ENCODE measurements around the gene GATA2.

Gene GATA2

DNA sequence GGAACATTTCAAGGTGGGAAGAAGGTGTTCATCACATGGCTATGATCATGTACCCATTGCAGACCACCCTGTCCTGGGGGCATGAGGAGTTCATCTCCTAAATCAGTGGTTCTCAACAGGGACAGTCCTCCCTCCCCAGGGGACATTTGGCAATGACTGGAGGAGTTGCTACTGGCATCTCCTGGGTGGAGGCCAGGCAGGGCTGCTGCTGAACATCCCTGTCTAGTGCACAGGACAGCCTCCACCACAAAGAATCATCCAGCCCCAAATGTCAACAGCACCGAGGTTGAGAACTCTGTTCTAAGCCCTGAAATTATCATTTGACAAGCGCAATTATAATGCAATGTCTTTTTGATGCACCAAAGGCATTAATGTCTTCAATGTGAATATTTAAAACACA is 21.9 kb downstream of the GATA2 start:
- no peak overlapping the region for H3K9ac ChIP-seq (ENCODE audit: low read depth, low read length, poor library complexity)
- H2AK5ac ChIP-seq (ENCODE audit: low read depth, low read length) = no peak overlapping the region
- H3K4me2 ChIP-seq (ENCODE audit: insufficient read depth, low read length, poor library complexity, severe bottlenecking) = no peak overlapping the region
- H3K27ac ChIP-seq (replicated peaks; ENCODE audit: low read length) = no peak overlapping the region
- H2BK120ac ChIP-seq (ENCODE audit: low read depth, low read length) = no peak overlapping the region
- H2AFZ ChIP-seq (ENCODE audit: low read length) = no peak overlapping the region
- DNase-seq (ENCODE audit: low spot score) = no peak
- H3K9me3 ChIP-seq (replicated peaks in 1 of 2; ENCODE audit: control insufficient read depth in 2 of 2, insufficient read depth in 1 of 2, low read depth in 1 of 2, low read length in 2 of 2) = peaks cover 0 to 4% of the 10 kb centered on the region in 2 donors
- peaks cover 2 to 88% (median 37%) of the 10 kb centered on the region in 3 experiments for H3K27me3 ChIP-seq (ENCODE audit: control insufficient read depth in 3 of 3, insufficient read depth in 3 of 3, low read depth in 1 of 3, low read length in 3 of 3)
- H2BK12ac ChIP-seq (ENCODE audit: low read length) = no peak overlapping the region
- no peak overlapping the region for H3K4ac ChIP-seq (ENCODE audit: low read length)
- H3K4me3 ChIP-seq (ENCODE audit: low read length in 2 of 2) = no peak overlapping the region
- H4K91ac ChIP-seq (ENCODE audit: low read depth, low read length, poor library complexity) = no peak overlapping the region
- no peak overlapping the region for H2BK5ac ChIP-seq (ENCODE audit: low read length)
- H3K23ac ChIP-seq (ENCODE audit: low read depth, low read length, poor library complexity) = no peak overlapping the region
- H4K8ac ChIP-seq (ENCODE audit: low read depth, low read length) = no peak overlapping the region
- no CpG with 5 or more reads among the region's 2 CpGs for WGBS, 2 donors (ENCODE audit: extremely low coverage in 2 of 2, insufficient read length in 2 of 2, insufficient replicate concordance in 1 of 2)
- H3K4me1 ChIP-seq (ENCODE audit: control insufficient read depth in 2 of 2, insufficient read depth in 1 of 2, low read depth in 1 of 2, low read length in 2 of 2) = peaks cover 0 to 6% of the 10 kb centered on the region in 2 donors
- no peak overlapping the region for H2BK15ac ChIP-seq (ENCODE audit: low read length)
- H3K36me3 ChIP-seq (replicated peaks in 1 of 2; ENCODE audit: control insufficient read depth in 2 of 2, insufficient read depth in 2 of 2, low read length in 2 of 2) = no peaks in the 10 kb centered on the region
- no peak overlapping the region for H3K14ac ChIP-seq (ENCODE audit: low read length)
- no peak overlapping the region for H3K18ac ChIP-seq (ENCODE audit: low read length)
- no peaks in the 10 kb centered on the region for H3K79me1 ChIP-seq (ENCODE audit: low read depth, low read length)

DNA sequence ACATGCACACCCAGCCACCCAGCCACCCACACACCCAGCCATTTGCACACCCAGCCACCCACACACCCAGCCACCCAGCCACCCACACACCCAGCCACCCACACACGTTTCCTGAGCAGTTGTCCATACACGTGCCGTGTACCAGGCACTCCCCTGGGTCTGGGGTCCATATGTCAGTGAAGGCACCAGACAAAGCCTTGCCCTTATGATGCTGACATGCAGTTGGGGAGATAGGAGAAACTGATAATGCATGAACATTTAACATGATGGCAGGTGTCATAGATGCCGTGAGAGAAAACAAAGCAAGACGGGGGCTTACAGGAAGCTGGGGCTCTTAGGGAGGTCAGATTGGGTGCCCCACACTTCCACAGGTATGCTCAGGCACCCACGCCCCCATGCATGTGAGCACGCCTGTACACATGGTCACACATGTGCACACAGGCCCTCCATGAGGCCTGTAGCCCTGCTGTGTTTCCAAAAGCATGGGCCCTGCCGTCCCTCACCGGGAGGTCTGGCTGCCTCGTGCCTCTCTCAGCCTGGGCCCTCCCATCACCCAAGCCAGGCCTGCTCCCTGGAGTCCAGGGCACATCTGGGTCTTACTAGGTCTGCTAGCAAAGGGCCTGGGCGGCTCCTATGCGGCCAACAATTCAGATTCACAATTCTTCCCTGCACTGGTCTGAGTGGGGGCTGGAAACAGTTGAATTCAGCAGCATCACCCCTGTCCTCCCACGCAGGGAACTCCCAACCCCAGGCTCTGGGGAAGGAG is 22.7 kb downstream of the GATA2 start:
- Histone ChIP-seq H3K79me1 (ENCODE audit: low read depth, low read length) (no peaks in the 10 kb centered on the region), H3K4ac (ENCODE audit: low read length) (no peak overlapping the region), H3K14ac (ENCODE audit: low read length) (no peak overlapping the region), H2BK5ac (ENCODE audit: low read length) (no peak overlapping the region), H3K36me3 (replicated peaks in 1 of 2; ENCODE audit: control insufficient read depth in 2 of 2, insufficient read depth in 2 of 2, low read length in 2 of 2) (no peaks in the 10 kb centered on the region), H3K27ac (replicated peaks; ENCODE audit: low read length) (no peak overlapping the region), H4K91ac (ENCODE audit: low read depth, low read length, poor library complexity) (no peak overlapping the region), H3K4me2 (ENCODE audit: insufficient read depth, low read length, poor library complexity, severe bottlenecking) (no peak overlapping the region), H2BK15ac (ENCODE audit: low read length) (no peak overlapping the region), H3K4me1 (ENCODE audit: control insufficient read depth in 2 of 2, insufficient read depth in 1 of 2, low read depth in 1 of 2, low read length in 2 of 2) (peaks cover 0 to 6% of the 10 kb centered on the region in 2 donors), H2AFZ (ENCODE audit: low read length) (no peak overlapping the region), H4K8ac (ENCODE audit: low read depth, low read length) (no peak overlapping the region), H2AK5ac (ENCODE audit: low read depth, low read length) (no peak overlapping the region), H3K4me3 (ENCODE audit: low read length in 2 of 2) (no peak overlapping the region), H3K9me3 (replicated peaks in 1 of 2; ENCODE audit: control insufficient read depth in 2 of 2, insufficient read depth in 1 of 2, low read depth in 1 of 2, low read length in 2 of 2) (peaks cover 0 to 4% of the 10 kb centered on the region in 2 donors), H3K23ac (ENCODE audit: low read depth, low read length, poor library complexity) (no peak overlapping the region), H2BK120ac (ENCODE audit: low read depth, low read length) (no peak overlapping the region), H2BK12ac (ENCODE audit: low read length) (no peak overlapping the region), H3K18ac (ENCODE audit: low read length) (no peak overlapping the region), H3K27me3 (ENCODE audit: control insufficient read depth in 3 of 3, insufficient read depth in 3 of 3, low read depth in 1 of 3, low read length in 3 of 3) (peaks cover 2 to 88% (median 34%) of the 10 kb centered on the region in 3 experiments), H3K9ac (ENCODE audit: low read depth, low read length, poor library complexity) (peak overlapping the region; percentile 34)
- DNase-seq (ENCODE audit: low spot score) = no peak
- WGBS, 2 donors (ENCODE audit: extremely low coverage in 2 of 2, insufficient read length in 2 of 2, insufficient replicate concordance in 1 of 2) = no CpG with 5 or more reads among the region's 13 CpGs

DNA sequence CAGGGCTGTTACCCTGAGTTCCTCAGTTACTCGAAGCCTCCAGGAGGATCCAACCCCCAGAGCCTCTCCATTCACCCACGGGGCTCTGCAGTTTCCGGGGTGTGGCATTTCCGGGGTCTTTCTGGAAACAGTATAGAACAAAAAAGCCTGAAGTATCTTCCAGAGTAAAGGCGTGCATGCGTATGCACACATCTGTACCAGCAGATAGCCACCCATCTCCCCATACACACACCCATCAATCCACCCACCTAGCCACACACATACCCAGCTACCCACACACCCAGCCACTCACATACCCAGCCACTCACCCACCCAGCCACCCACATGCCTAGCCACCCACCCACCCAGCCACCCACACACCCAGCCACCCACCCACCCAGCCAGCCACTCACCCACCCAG is 23.4 kb downstream of the GATA2 start:
- no peak overlapping the region for H4K91ac ChIP-seq (ENCODE audit: low read depth, low read length, poor library complexity)
- no peaks in the 10 kb centered on the region for H3K79me1 ChIP-seq (ENCODE audit: low read depth, low read length)
- H3K27ac ChIP-seq (replicated peaks; ENCODE audit: low read length) = no peak overlapping the region
- H2BK5ac ChIP-seq (ENCODE audit: low read length) = no peak overlapping the region
- H2BK12ac ChIP-seq (ENCODE audit: low read length) = no peak overlapping the region
- no peak for DNase-seq (ENCODE audit: low spot score)
- H3K4me3 ChIP-seq (ENCODE audit: low read length in 2 of 2) = no peak overlapping the region
- peaks cover 2 to 88% (median 30%) of the 10 kb centered on the region in 3 experiments for H3K27me3 ChIP-seq (ENCODE audit: control insufficient read depth in 3 of 3, insufficient read depth in 3 of 3, low read depth in 1 of 3, low read length in 3 of 3)
- H3K18ac ChIP-seq (ENCODE audit: low read length) = no peak overlapping the region
- no peak overlapping the region for H3K9ac ChIP-seq (ENCODE audit: low read depth, low read length, poor library complexity)
- no peak overlapping the region for H3K23ac ChIP-seq (ENCODE audit: low read depth, low read length, poor library complexity)
- peaks cover 0 to 4% of the 10 kb centered on the region in 2 donors for H3K9me3 ChIP-seq (replicated peaks in 1 of 2; ENCODE audit: control insufficient read depth in 2 of 2, insufficient read depth in 1 of 2, low read depth in 1 of 2, low read length in 2 of 2)
- no peak overlapping the region for H2BK15ac ChIP-seq (ENCODE audit: low read length)
- no peak overlapping the region for H2AFZ ChIP-seq (ENCODE audit: low read length)
- WGBS, 2 donors (ENCODE audit: extremely low coverage in 2 of 2, insufficient read length in 2 of 2, insufficient replicate concordance in 1 of 2) = no CpG with 5 or more reads among the region's 6 CpGs
- H3K4me2 ChIP-seq (ENCODE audit: insufficient read depth, low read length, poor library complexity, severe bottlenecking) = no peak overlapping the region
- no peak overlapping the region for H4K8ac ChIP-seq (ENCODE audit: low read depth, low read length)
- H3K36me3 ChIP-seq (replicated peaks in 1 of 2; ENCODE audit: control insufficient read depth in 2 of 2, insufficient read depth in 2 of 2, low read length in 2 of 2) = no peaks in the 10 kb centered on the region
- no peak overlapping the region for H3K14ac ChIP-seq (ENCODE audit: low read length)
- H3K4me1 ChIP-seq (ENCODE audit: control insufficient read depth in 2 of 2, insufficient read depth in 1 of 2, low read depth in 1 of 2, low read length in 2 of 2) = peaks cover 0 to 6% of the 10 kb centered on the region in 2 donors
- H3K4ac ChIP-seq (ENCODE audit: low read length) = no peak overlapping the region
- H2BK120ac ChIP-seq (ENCODE audit: low read depth, low read length) = no peak overlapping the region
- H2AK5ac ChIP-seq (ENCODE audit: low read depth, low read length) = no peak overlapping the region

DNA sequence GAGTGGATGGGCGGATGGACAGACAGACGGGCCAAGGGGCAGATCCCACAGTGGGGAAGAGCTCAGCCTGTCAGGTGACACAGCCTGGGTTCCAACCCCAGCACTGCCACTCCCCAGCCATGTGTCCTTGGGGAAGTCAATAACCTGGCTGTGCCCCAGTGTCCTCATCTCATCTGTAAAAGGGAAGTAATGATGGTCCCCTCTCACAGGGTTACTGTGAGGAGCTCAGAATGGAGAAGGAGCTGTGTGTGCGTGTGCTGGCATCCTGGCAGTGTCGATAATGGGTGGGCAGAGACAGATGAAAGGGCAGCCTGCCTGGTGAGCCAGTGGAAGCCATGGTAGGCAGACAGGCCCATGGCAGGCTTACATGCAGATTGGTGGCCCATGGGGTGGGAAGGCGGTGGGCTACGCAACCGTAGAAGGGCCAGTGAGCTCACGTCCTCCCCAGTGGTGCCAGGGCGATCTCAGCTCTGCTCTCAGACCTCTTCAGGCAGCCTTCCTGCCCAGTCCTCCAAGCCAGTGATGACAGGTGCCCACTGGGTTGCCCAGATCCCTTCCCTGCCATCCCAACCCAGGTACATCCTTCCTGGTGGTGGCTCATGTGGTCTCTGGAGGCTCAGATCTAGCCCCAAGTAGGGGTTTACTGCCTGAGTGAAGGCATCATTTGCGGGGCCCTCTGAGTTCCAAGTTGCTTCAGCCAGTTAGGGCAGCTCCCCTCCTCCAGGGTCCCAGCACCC is 24.0 kb downstream of the GATA2 start:
- Histone ChIP-seq H2BK15ac (ENCODE audit: low read length) (no peak overlapping the region), H3K14ac (ENCODE audit: low read length) (no peak overlapping the region), H2BK12ac (ENCODE audit: low read length) (no peak overlapping the region), H3K27ac (replicated peaks; ENCODE audit: low read length) (no peak overlapping the region), H3K23ac (ENCODE audit: low read depth, low read length, poor library complexity) (no peak overlapping the region), H4K91ac (ENCODE audit: low read depth, low read length, poor library complexity) (no peak overlapping the region), H2AK5ac (ENCODE audit: low read depth, low read length) (peak overlapping the region; percentile 0), H3K4ac (ENCODE audit: low read length) (no peak overlapping the region), H3K79me1 (ENCODE audit: low read depth, low read length) (no peaks in the 10 kb centered on the region), H3K4me3 (ENCODE audit: low read length in 2 of 2) (no peak overlapping the region), H2AFZ (ENCODE audit: low read length) (no peak overlapping the region), H2BK120ac (ENCODE audit: low read depth, low read length) (no peak overlapping the region), H3K27me3 (ENCODE audit: control insufficient read depth in 3 of 3, insufficient read depth in 3 of 3, low read depth in 1 of 3, low read length in 3 of 3) (peaks cover 2 to 88% (median 24%) of the 10 kb centered on the region in 3 experiments), H2BK5ac (ENCODE audit: low read length) (no peak overlapping the region), H3K18ac (ENCODE audit: low read length) (peak overlapping the region; percentile 46), H3K4me2 (ENCODE audit: insufficient read depth, low read length, poor library complexity, severe bottlenecking) (no peak overlapping the region), H3K4me1 (ENCODE audit: control insufficient read depth in 2 of 2, insufficient read depth in 1 of 2, low read depth in 1 of 2, low read length in 2 of 2) (peaks cover 0 to 6% of the 10 kb centered on the region in 2 donors), H3K9ac (ENCODE audit: low read depth, low read length, poor library complexity) (no peak overlapping the region), H4K8ac (ENCODE audit: low read depth, low read length) (no peak overlapping the region), H3K36me3 (replicated peaks in 1 of 2; ENCODE audit: control insufficient read depth in 2 of 2, insufficient read depth in 2 of 2, low read length in 2 of 2) (no peaks in the 10 kb centered on the region), H3K9me3 (replicated peaks in 1 of 2; ENCODE audit: control insufficient read depth in 2 of 2, insufficient read depth in 1 of 2, low read depth in 1 of 2, low read length in 2 of 2) (peaks cover 0 to 4% of the 10 kb centered on the region in 2 donors)
- no CpG with 5 or more reads among the region's 10 CpGs for WGBS, 2 donors (ENCODE audit: extremely low coverage in 2 of 2, insufficient read length in 2 of 2, insufficient replicate concordance in 1 of 2)
- DNase-seq (ENCODE audit: low spot score) = no peak
